Measurements from ENCODE around the gene AGT.
"Not testable (repeated sequence)": the region's sequence is repeated elsewhere in the genome, so short reads cannot be mapped to it uniquely, and the experiment has no call there.

Gene AGT

GRCh38 chr1:230684998-230685397, 28.9 kb downstream of the AGT start:
- DNase-seq = no peak

- DNase-seq = no peak
Observed at GRCh38 chr1:230684146-230684545, 29.8 kb downstream of the AGT start.

GRCh38 chr1:230682882-230683610, 30.9 kb downstream of the AGT start:
- no peak for DNase-seq

DNA sequence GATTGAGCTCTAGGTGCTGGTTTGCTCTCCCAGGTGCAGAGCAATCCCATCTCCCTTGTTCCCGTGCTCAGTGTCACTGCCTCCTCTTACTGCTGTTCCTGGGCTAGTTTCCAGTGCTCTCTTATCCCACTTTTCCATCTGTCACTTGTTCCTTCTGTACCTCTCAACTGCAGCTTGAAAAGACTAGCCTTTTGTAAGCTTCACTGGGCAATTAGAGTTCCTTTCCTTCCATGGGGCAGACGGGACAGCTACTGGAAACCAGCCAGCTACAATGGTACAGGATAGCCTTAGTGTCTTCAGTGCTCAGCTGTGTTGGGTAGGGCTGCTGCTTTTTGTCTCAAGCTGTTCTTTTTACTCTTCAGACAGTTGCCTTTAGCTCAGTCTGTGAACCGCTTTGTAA, 31.6 kb downstream of the AGT start:
- peak; percentile 86 for DNase-seq

- no peak for DNase-seq
Observed at GRCh38 chr1:230681599-230681998, 32.3 kb downstream of the AGT start.

DNA sequence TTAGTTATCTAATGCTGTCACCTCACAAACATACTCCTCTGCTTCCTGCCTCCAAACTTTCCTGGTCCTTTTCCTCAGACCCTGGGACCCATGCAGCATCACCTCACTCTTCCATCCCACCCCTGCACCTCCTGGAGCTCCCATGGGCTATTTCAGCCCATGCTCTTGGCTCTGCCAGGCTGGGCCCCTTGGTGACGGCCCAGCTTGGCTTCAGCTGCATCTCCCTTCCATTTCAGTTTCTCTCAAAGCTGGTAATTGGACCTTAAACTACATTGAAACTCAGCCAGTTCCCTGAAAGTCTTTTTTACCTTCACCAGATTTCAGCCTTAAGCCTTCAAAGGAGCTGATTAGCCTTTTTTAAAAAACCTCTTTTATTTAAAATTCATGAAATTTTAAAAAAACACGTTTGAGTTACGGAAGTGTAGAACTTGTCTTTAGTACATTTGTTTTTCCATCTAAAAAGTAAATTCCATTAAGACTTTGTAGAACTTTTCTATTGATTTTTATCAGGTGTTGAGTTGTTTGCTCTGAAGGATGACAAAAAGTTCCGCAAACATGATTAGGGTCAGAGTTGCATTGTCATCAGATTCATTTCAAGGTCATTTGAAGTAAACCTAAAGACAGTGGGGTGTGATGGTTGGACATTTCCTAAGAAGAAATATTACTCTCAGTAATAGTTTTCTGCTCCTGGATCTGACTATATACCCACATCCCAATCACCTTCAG, 33.5 kb downstream of the AGT start:
- DNase-seq = no peak

GRCh38 chr1:230679825-230680224, 34.1 kb downstream of the AGT start:
- DNase-seq = no peak

- DNase-seq = no peak
Observed at GRCh38 chr1:230679192-230679591, 34.7 kb downstream of the AGT start.

- no peak for DNase-seq
Observed at GRCh38 chr1:230677200-230677599, 36.7 kb downstream of the AGT start.

GRCh38 chr1:230674581-230674980, 39.3 kb downstream of the AGT start:
- no peak for DNase-seq

- no peak for DNase-seq
Observed at GRCh38 chr1:230669543-230669942, 44.4 kb downstream of the AGT start.

GRCh38 chr1:230668227-230668626, 45.7 kb downstream of the AGT start:
- no peak for DNase-seq

DNA sequence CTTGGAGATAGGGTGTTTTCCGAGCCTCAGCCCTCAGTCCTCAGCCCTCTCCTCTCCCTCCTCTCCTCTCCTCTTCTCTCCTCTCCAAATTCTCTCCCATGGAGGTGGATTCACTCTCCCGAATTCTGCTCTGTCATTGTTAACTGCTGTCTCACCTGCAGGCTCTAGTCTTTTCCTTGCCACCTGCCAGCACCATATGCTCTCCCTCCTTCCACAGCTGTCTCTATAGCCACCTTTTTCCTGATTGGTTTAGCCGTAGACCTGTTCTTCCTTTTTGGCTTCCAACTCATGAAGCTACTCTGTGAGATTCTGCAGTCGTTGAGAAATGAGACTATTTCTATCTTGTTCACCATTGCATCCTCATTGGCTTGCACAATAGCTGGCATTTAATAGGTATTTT, 51.9 kb downstream of the AGT start:
- DNase-seq = no peak

GRCh38 chr1:230658691-230659090, 55.2 kb downstream of the AGT start:
- DNase-seq = no peak

DNA sequence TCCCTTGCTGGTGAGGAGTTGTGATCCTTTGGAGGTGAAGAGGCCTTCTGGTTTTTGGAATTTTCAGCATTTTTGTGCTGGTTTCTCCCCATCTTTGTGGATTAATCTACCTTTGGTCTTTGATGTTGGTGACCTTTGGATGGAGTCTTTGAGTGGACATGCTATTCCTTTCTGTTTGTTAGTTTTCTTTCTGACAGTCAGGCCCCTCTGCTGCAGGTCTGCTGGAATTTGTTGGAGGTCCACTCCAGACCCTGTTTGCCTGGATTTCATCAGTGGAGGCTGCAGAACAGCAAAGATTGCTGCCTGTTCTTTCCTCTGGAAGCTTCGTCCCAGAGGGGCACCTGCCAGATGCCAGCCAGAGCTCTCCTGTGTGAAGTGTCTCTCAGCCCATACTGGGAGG, 55.8 kb downstream of the AGT start:
- DNase-seq = not testable (repeated sequence)

GRCh38 chr1:230656719-230657118, 57.2 kb downstream of the AGT start:
- DNase-seq = not testable (repeated sequence)
